ENCODE measurements around the gene TAF15. TPM values are rescaled to one million over a fixed set of nuclear protein-coding genes. Genes with fewer than 3 reads are reported as not detected.

Gene TAF15
- total and polyA plus RNA-seq, 2 donors (not counting 1 experiment from before 2014, with no cell fraction given) = 22.9 to 84.1 TPM

- Histone ChIP-seq H3K4me3 (replicated peaks in 1 of 4; ENCODE audit: control extremely low read depth in 1 of 4, insufficient read depth in 1 of 4, low read depth in 3 of 4, low read length in 4 of 4) (no peak overlapping the region), H3K4me1 (ENCODE audit: control insufficient read depth, extremely low read depth, insufficient read depth, low read length) (peaks cover 8% of the 10 kb centered on the region), H3K9me3 (ENCODE audit: control insufficient read depth, insufficient read depth, low read depth, low read length) (no peaks in the 10 kb centered on the region), H3K27me3 (ENCODE audit: control insufficient read depth, insufficient read depth, low read length) (peaks cover 16% of the 10 kb centered on the region), H3K79me2 (ENCODE audit: control insufficient read depth, insufficient read depth, low read length) (no peaks in the 10 kb centered on the region), H4K20me1 (ENCODE audit: control insufficient read depth, extremely low read depth, insufficient read depth, low read length) (no peaks in the 10 kb centered on the region), H3K36me3 (ENCODE audit: control insufficient read depth, insufficient read depth, low read length) (no peaks in the 10 kb centered on the region), H3K4me2 (ENCODE audit: extremely low read depth, insufficient read depth, low read length) (no peak overlapping the region), H3K27ac (ENCODE audit: insufficient read depth, low read length) (no peak overlapping the region), H3K9ac (ENCODE audit: insufficient read depth, low read length) (no peak overlapping the region), H2AFZ (ENCODE audit: low read length) (no peak overlapping the region)
- DNase-seq (ENCODE audit: low read depth in 2 of 2) = no peak
- TF ChIP-seq CTCF (conservative IDR thresholded peaks at IDR 0.05 in 1 of 2, IDR thresholded peaks at IDR 0.05 in 1 of 2; ENCODE audit: low read depth in 1 of 2, low read length in 2 of 2) = no peak
- no peak for TF ChIP-seq EZH2 (IDR thresholded peaks at IDR 0.05; ENCODE audit: low read length, missing control alignments)
These were observed 40.5 kb upstream of the TAF15 start for GRCh38 chr17:35768797-35769196.

- Histone ChIP-seq H3K79me2 (ENCODE audit: control insufficient read depth, insufficient read depth, low read length) (no peaks in the 10 kb centered on the region), H3K27me3 (ENCODE audit: control insufficient read depth, insufficient read depth, low read length) (peaks cover 17% of the 10 kb centered on the region), H3K9ac (ENCODE audit: insufficient read depth, low read length) (no peak overlapping the region), H3K4me2 (ENCODE audit: extremely low read depth, insufficient read depth, low read length) (no peak overlapping the region), H2AFZ (ENCODE audit: low read length) (no peak overlapping the region), H4K20me1 (ENCODE audit: control insufficient read depth, extremely low read depth, insufficient read depth, low read length) (no peaks in the 10 kb centered on the region), H3K36me3 (ENCODE audit: control insufficient read depth, insufficient read depth, low read length) (no peaks in the 10 kb centered on the region), H3K9me3 (ENCODE audit: control insufficient read depth, insufficient read depth, low read depth, low read length) (no peaks in the 10 kb centered on the region), H3K4me3 (replicated peaks in 1 of 4; ENCODE audit: control extremely low read depth in 1 of 4, insufficient read depth in 1 of 4, low read depth in 3 of 4, low read length in 4 of 4) (no peak overlapping the region), H3K27ac (ENCODE audit: insufficient read depth, low read length) (no peak overlapping the region), H3K4me1 (ENCODE audit: control insufficient read depth, extremely low read depth, insufficient read depth, low read length) (peaks cover 2% of the 10 kb centered on the region)
- no peak for DNase-seq (ENCODE audit: low read depth in 2 of 2)
- no peak for TF ChIP-seq EZH2 (IDR thresholded peaks at IDR 0.05; ENCODE audit: low read length, missing control alignments)
- no peak for TF ChIP-seq CTCF (conservative IDR thresholded peaks at IDR 0.05 in 1 of 2, IDR thresholded peaks at IDR 0.05 in 1 of 2; ENCODE audit: low read depth in 1 of 2, low read length in 2 of 2)
These were observed 39.3 kb upstream of the TAF15 start for GRCh38 chr17:35769895-35770486.

GRCh38 chr17:35773129-35773528 lies 36.2 kb upstream of the TAF15 start:
- Histone ChIP-seq H3K4me1 (ENCODE audit: control insufficient read depth, extremely low read depth, insufficient read depth, low read length) (peaks cover 10% of the 10 kb centered on the region), H3K79me2 (ENCODE audit: control insufficient read depth, insufficient read depth, low read length) (no peaks in the 10 kb centered on the region), H3K27me3 (ENCODE audit: control insufficient read depth, insufficient read depth, low read length) (peaks cover 17% of the 10 kb centered on the region), H3K4me2 (ENCODE audit: extremely low read depth, insufficient read depth, low read length) (no peak overlapping the region), H3K9me3 (ENCODE audit: control insufficient read depth, insufficient read depth, low read depth, low read length) (no peaks in the 10 kb centered on the region), H3K27ac (ENCODE audit: insufficient read depth, low read length) (no peak overlapping the region), H3K36me3 (ENCODE audit: control insufficient read depth, insufficient read depth, low read length) (no peaks in the 10 kb centered on the region), H3K9ac (ENCODE audit: insufficient read depth, low read length) (no peak overlapping the region), H2AFZ (ENCODE audit: low read length) (no peak overlapping the region), H3K4me3 (replicated peaks in 1 of 4; ENCODE audit: control extremely low read depth in 1 of 4, insufficient read depth in 1 of 4, low read depth in 3 of 4, low read length in 4 of 4) (no peak overlapping the region), H4K20me1 (ENCODE audit: control insufficient read depth, extremely low read depth, insufficient read depth, low read length) (no peaks in the 10 kb centered on the region)
- no peak for TF ChIP-seq EZH2 (IDR thresholded peaks at IDR 0.05; ENCODE audit: low read length, missing control alignments)
- no peak for TF ChIP-seq CTCF (conservative IDR thresholded peaks at IDR 0.05 in 1 of 2, IDR thresholded peaks at IDR 0.05 in 1 of 2; ENCODE audit: low read depth in 1 of 2, low read length in 2 of 2)
- DNase-seq (ENCODE audit: low read depth in 2 of 2) = no peak
